ENCODE results near the gene THBS2.
"Not testable (repeated sequence)": the region's sequence is repeated elsewhere in the genome, so short reads cannot be mapped to it uniquely, and the experiment has no call there.

Gene THBS2

DNA sequence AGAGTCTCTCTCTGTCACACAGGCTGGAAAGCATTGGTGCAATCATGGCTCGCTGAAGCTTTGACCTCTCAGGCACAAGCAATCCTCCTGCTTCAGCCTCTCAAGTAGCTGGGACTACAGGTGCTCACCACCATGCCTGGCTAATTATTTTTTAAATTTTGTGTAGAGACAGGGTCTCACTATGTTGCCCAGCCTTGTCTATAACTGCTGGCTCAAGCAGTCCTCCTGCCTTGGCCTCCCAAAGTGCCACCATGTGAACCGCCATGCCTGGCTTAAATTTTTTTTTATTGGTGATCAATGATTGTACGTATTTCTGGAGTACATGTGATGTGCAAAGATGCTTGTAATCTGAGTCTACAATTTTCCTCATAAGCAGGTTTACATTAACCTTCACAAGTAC is 54.8 kb downstream of the THBS2 start:
- DNase-seq (ENCODE audit: low read depth in 1 of 2, low spot score in 1 of 2) = no peak
- TF ChIP-seq GABPA (IDR thresholded peaks at IDR 0.05; ENCODE audit: low read depth) (no peak), POLR2AphosphoS5 (IDR thresholded peaks at IDR 0.05; ENCODE audit: low read depth) (no peak), SPI1 (IDR thresholded peaks at IDR 0.05; ENCODE audit: borderline replicate concordance, low read depth) (no peak)
- TF ChIP-seq, protein P1, sequence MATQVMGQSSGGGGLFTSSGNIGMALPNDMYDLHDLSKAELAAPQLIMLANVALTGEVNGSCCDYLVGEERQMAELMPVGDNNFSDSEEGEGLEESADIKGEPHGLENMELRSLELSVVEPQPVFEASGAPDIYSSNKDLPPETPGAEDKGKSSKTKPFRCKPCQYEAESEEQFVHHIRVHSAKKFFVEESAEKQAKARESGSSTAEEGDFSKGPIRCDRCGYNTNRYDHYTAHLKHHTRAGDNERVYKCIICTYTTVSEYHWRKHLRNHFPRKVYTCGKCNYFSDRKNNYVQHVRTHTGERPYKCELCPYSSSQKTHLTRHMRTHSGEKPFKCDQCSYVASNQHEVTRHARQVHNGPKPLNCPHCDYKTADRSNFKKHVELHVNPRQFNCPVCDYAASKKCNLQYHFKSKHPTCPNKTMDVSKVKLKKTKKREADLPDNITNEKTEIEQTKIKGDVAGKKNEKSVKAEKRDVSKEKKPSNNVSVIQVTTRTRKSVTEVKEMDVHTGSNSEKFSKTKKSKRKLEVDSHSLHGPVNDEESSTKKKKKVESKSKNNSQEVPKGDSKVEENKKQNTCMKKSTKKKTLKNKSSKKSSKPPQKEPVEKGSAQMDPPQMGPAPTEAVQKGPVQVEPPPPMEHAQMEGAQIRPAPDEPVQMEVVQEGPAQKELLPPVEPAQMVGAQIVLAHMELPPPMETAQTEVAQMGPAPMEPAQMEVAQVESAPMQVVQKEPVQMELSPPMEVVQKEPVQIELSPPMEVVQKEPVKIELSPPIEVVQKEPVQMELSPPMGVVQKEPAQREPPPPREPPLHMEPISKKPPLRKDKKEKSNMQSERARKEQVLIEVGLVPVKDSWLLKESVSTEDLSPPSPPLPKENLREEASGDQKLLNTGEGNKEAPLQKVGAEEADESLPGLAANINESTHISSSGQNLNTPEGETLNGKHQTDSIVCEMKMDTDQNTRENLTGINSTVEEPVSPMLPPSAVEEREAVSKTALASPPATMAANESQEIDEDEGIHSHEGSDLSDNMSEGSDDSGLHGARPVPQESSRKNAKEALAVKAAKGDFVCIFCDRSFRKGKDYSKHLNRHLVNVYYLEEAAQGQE (IDR thresholded peaks at IDR 0.05; ENCODE audit: insufficient replicate concordance, low read depth) = no peak
- TF ChIP-seq, protein P2, sequence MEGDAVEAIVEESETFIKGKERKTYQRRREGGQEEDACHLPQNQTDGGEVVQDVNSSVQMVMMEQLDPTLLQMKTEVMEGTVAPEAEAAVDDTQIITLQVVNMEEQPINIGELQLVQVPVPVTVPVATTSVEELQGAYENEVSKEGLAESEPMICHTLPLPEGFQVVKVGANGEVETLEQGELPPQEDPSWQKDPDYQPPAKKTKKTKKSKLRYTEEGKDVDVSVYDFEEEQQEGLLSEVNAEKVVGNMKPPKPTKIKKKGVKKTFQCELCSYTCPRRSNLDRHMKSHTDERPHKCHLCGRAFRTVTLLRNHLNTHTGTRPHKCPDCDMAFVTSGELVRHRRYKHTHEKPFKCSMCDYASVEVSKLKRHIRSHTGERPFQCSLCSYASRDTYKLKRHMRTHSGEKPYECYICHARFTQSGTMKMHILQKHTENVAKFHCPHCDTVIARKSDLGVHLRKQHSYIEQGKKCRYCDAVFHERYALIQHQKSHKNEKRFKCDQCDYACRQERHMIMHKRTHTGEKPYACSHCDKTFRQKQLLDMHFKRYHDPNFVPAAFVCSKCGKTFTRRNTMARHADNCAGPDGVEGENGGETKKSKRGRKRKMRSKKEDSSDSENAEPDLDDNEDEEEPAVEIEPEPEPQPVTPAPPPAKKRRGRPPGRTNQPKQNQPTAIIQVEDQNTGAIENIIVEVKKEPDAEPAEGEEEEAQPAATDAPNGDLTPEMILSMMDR (IDR thresholded peaks at IDR 0.05; ENCODE audit: insufficient read depth, low read length) = no peak
- H3K4me3 ChIP-seq (replicated peaks; ENCODE audit: insufficient read depth, low read length) = no peak overlapping the region
- no peaks in the 10 kb centered on the region for H3K27me3 ChIP-seq (ENCODE audit: insufficient read depth, poor library complexity, severe bottlenecking)
- no peak overlapping the region for H3K27ac ChIP-seq (replicated peaks)

DNA sequence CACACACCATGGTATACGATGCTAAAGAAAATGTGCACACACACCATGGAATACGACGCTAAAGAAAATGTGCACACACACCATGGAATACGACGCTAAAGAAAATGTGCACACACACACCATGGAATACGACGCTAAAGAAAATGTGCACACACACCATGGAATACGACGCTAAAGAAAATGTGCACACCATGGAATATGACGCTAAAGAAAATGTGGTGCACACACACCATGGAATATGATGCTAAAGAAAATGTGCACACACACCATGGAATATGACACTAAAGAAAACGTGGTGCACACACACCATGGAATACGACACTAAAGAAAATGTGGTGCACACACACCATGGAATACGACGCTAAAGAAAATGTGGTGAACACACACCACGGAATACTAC is 55.7 kb downstream of the THBS2 start:
- H3K4me3 ChIP-seq (replicated peaks; ENCODE audit: insufficient read depth, low read length); H3K27ac ChIP-seq (replicated peaks); H3K27me3 ChIP-seq (ENCODE audit: insufficient read depth, poor library complexity, severe bottlenecking); DNase-seq (ENCODE audit: low read depth in 1 of 2, low spot score in 1 of 2): not testable (repeated sequence)

DNA sequence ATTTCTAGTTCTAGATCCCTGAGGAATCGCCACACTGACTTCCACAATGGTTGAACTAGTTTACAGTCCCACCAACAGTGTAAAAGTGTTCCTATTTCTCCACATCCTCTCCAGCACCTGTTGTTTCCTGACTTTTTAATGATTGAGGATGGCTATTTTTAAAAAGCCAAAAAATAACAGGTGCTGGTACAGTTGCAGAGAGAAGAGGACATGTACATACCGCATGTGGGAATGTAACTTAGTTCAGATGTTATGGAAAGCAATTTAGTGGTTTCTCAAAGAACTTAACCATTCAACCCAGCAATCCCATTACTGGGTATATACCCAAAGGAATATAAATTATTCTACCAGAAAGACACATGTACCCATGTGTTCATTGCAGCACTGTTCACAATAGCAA is 57.4 kb downstream of the THBS2 start:
- not testable (repeated sequence) for H3K27me3 ChIP-seq (ENCODE audit: insufficient read depth, poor library complexity, severe bottlenecking); DNase-seq (ENCODE audit: low read depth in 1 of 2, low spot score in 1 of 2); H3K27ac ChIP-seq (replicated peaks); H3K4me3 ChIP-seq (replicated peaks; ENCODE audit: insufficient read depth, low read length)

DNA sequence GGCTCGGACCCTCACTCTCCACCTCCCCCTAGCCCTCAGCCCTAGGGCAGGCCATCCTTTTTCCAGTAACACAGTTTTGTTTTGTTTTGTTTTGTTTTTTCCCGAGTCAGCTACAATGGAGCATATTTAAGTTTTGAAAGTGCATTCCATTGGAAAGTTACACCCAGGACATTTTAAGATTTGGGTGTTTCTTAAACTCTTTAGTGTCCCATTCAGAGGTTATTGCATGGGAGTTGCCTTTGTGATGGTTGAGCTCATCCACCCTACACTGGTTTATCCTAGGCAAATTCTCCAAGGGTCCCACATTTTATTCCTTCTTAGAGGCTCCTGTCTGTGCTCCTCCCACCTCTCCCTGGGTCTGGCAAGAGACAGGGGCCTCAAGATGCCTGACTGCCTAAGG is 58.9 kb downstream of the THBS2 start:
- no peak for DNase-seq (ENCODE audit: low read depth in 1 of 2, low spot score in 1 of 2)
- H3K27me3 ChIP-seq (ENCODE audit: insufficient read depth, poor library complexity, severe bottlenecking) = no peaks in the 10 kb centered on the region
- TF ChIP-seq, protein P2 (IDR thresholded peaks at IDR 0.05; ENCODE audit: insufficient read depth, low read length) = no peak
- TF ChIP-seq POLR2AphosphoS5 (IDR thresholded peaks at IDR 0.05; ENCODE audit: low read depth) = no peak
- TF ChIP-seq, protein P1 (IDR thresholded peaks at IDR 0.05; ENCODE audit: insufficient replicate concordance, low read depth) = no peak
- TF ChIP-seq SPI1 (IDR thresholded peaks at IDR 0.05; ENCODE audit: borderline replicate concordance, low read depth) = no peak
- no peak for TF ChIP-seq GABPA (IDR thresholded peaks at IDR 0.05; ENCODE audit: low read depth)
- H3K27ac ChIP-seq (replicated peaks) = no peak overlapping the region
- no peak overlapping the region for H3K4me3 ChIP-seq (replicated peaks; ENCODE audit: insufficient read depth, low read length)

DNA sequence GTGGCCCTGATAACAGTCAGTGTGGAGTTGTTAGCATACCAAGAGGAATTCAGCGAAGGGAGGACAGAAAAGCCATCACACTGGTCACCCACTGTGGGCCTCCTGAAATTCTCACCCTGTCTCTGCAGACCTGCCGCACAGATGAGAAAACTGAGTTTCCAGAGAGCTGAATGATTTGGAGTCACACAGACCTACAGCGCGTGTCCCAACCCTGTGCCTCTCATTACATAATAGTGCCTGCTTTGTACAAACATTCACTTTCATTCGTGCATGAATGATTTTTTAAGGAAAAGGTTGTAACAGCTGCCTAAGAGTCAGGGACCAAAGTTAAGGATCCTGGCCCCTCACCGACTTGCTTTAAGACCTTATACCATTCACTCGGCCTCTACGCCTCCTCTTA is 62.7 kb downstream of the THBS2 start:
- H3K27me3 ChIP-seq (ENCODE audit: insufficient read depth, poor library complexity, severe bottlenecking) = no peaks in the 10 kb centered on the region
- DNase-seq (ENCODE audit: low read depth in 1 of 2, low spot score in 1 of 2) = no peak
- no peak overlapping the region for H3K27ac ChIP-seq (replicated peaks)
- no peak overlapping the region for H3K4me3 ChIP-seq (replicated peaks; ENCODE audit: insufficient read depth, low read length)
- TF ChIP-seq, protein P1 (IDR thresholded peaks at IDR 0.05; ENCODE audit: insufficient replicate concordance, low read depth) = no peak
- no peak for TF ChIP-seq SPI1 (IDR thresholded peaks at IDR 0.05; ENCODE audit: borderline replicate concordance, low read depth)
- TF ChIP-seq, protein P2 (IDR thresholded peaks at IDR 0.05; ENCODE audit: insufficient read depth, low read length) = no peak
- no peak for TF ChIP-seq POLR2AphosphoS5 (IDR thresholded peaks at IDR 0.05; ENCODE audit: low read depth)
- no peak for TF ChIP-seq GABPA (IDR thresholded peaks at IDR 0.05; ENCODE audit: low read depth)

All from HL-60 (cell line).